ENCODE data around the gene INPP5D. TPM values are rescaled to one million over a fixed set of nuclear protein-coding genes. Genes with fewer than 3 reads are reported as not detected.

The INPP5D gene
- total RNA-seq, 1 experiment from 2014 or later, result 17.2 TPM

- no peak for TF ChIP-seq ATF1 (CRISPR knock-in tag; IDR thresholded peaks at IDR 0.05)
- TF ChIP-seq MAX (CRISPR knock-in tag; IDR thresholded peaks at IDR 0.05), result no peak
- TF ChIP-seq GTF2I (CRISPR knock-in tag; conservative IDR thresholded peaks at IDR 0.05), result no peak
- no peak for TF ChIP-seq ZSCAN18 (CRISPR knock-in tag; IDR thresholded peaks at IDR 0.05)
- TF ChIP-seq RELA (CRISPR knock-in tag; IDR thresholded peaks at IDR 0.05; ENCODE audit: borderline replicate concordance), result no peak
- no peak for TF ChIP-seq MYBL2 (CRISPR knock-in tag; IDR thresholded peaks at IDR 0.05)
- TF ChIP-seq ZMAT4 (CRISPR knock-in tag; IDR thresholded peaks at IDR 0.05), result no peak
These were observed 10.9 kb upstream of the INPP5D start (continued) for GRCh38 chr2:233049194-233049761.

GRCh38 chr2:233051241-233052149, 8.6 kb upstream of the INPP5D start:
- Mint-ChIP-seq H3K36me3 (no peaks in the 10 kb centered on the region), H3K27ac (peak overlapping the region; percentile 96), H3K27me3 (ENCODE audit: low read depth) (peaks cover 7% of the 10 kb centered on the region), H3K4me1 (peaks cover 67% of the 10 kb centered on the region), H3K9me3 (no peaks in the 10 kb centered on the region), H3K4me3 (peak overlapping the region; percentile 68)
- CTCF ChIA-PET, result interaction anchor here (0.5 to 3.3 kb wide), 10 partner anchors 9 to 302 kb away, joined by 3 to 19 read pairs (median 4); partner anchors contain the start of genes ATG16L1, INPP5D and NEU2
- DNase-seq (ENCODE audit: low spot score) (peak; percentile 81), ATAC-seq (peak; percentile 79)
- POLR2A ChIA-PET, result interaction anchor here (1.1 to 1.6 kb wide), 2 partner anchors 23 to 200 kb away, joined by 3 to 6 read pairs; partner anchors contain the start of gene ATG16L1
- TF ChIP-seq CDX4 (CRISPR knock-in tag; IDR thresholded peaks at IDR 0.05; ENCODE audit: borderline replicate concordance) (no peak), SMAD3 (CRISPR knock-in tag; IDR thresholded peaks at IDR 0.05; ENCODE audit: borderline replicate concordance) (no peak), ZNF671 (CRISPR knock-in tag; IDR thresholded peaks at IDR 0.05) (no peak), NR2C2 (CRISPR knock-in tag; IDR thresholded peaks at IDR 0.05) (0 out of 2 replicates have a peak, but pooled peaks have one; percentile 13), FOXP4 (CRISPR knock-in tag; IDR thresholded peaks at IDR 0.05) (peak; percentile 93), ZNF281 (CRISPR knock-in tag; IDR thresholded peaks at IDR 0.05) (peak; percentile 74; the same call in 1 of the 2 replicates), PRDM15 (CRISPR knock-in tag; IDR thresholded peaks at IDR 0.05) (peak; percentile 93), NFE2L1 (CRISPR knock-in tag; IDR thresholded peaks at IDR 0.05) (peak; percentile 37; the same call in 1 of the 2 replicates), MLX (CRISPR knock-in tag; IDR thresholded peaks at IDR 0.05) (no peak), EMX1 (CRISPR knock-in tag; IDR thresholded peaks at IDR 0.05) (no peak), E2F1 (CRISPR knock-in tag; IDR thresholded peaks at IDR 0.05) (no peak; the same call in 1 of the 2 replicates), ATF3 (CRISPR knock-in tag; conservative IDR thresholded peaks at IDR 0.05) (no peak), MAX (CRISPR knock-in tag; IDR thresholded peaks at IDR 0.05) (peak; percentile 71)

Measured in WTC11 (cell line).